Bronchial epithelial cell (primary cell): ENCODE data around the gene ASAP2. TPM values are rescaled to one million over a fixed set of nuclear protein-coding genes. Genes with fewer than 3 reads are reported as not detected.

Experiments used
- DNase-seq: peaks from one replicate; pipeline ENCODE4 v3.0.0-alpha.2; 2010; ENCODE audit warnings: low read depth
- FAIRE-seq: peaks from 2 replicates; lab custom pipeline; 2011; peaks lifted over from hg19 to GRCh38; lab: Jason Lieb, UNC
- H3K27me3 ChIP-seq: 2 replicates; pipeline ENCODE4 v1.5.1; 2011; ENCODE audit warnings: low read length; ENCODE audit not compliant: control insufficient read depth, insufficient read depth
- H3K36me3 ChIP-seq: 2 replicates; pipeline ENCODE4 v1.5.1; 2011; ENCODE audit warnings: low read length; ENCODE audit not compliant: control insufficient read depth, insufficient read depth
- H3K4me3 ChIP-seq: 2 replicates; pipeline ENCODE4 v1.5.1; 2011; ENCODE audit warnings: mild to moderate bottlenecking, low read depth, low read length, control low read depth
- CTCF ChIP-seq: IDR thresholded peaks from 2 replicates; pipeline ENCODE4 v1.5.1; 2011; ENCODE audit warnings: mild to moderate bottlenecking, moderate library complexity, low read length, control low read depth, inconsistent platforms; ENCODE audit not compliant: insufficient read depth, severe bottlenecking
- total RNA-seq: library from RNA; depleted of rRNA; stranded (reverse); fragments of >200 nt; gene quantifications from 2 replicates; pipeline ENCODE4 v1.2.1, GENCODE V29; 2014

The ASAP2 gene
- total RNA-seq, 1 donor from 2014 or later: 25.5 TPM

- no peaks in the 10 kb centered on the region for H3K36me3 ChIP-seq
- H3K4me3 ChIP-seq: no peak overlapping the region
- TF ChIP-seq CTCF: no peak
- no peak for DNase-seq
- no peaks in the 10 kb centered on the region for H3K27me3 ChIP-seq
- no peak for FAIRE-seq
Measured at GRCh38 chr2:9256570-9257043, 50.0 kb downstream of the ASAP2 start.

- no peak for TF ChIP-seq CTCF
- no peak overlapping the region for H3K4me3 ChIP-seq
- FAIRE-seq (no peak), DNase-seq (no peak)
- no peaks in the 10 kb centered on the region for H3K27me3 ChIP-seq
- no peaks in the 10 kb centered on the region for H3K36me3 ChIP-seq
Measured at GRCh38 chr2:9258501-9258900, 51.9 kb downstream of the ASAP2 start.

DNA sequence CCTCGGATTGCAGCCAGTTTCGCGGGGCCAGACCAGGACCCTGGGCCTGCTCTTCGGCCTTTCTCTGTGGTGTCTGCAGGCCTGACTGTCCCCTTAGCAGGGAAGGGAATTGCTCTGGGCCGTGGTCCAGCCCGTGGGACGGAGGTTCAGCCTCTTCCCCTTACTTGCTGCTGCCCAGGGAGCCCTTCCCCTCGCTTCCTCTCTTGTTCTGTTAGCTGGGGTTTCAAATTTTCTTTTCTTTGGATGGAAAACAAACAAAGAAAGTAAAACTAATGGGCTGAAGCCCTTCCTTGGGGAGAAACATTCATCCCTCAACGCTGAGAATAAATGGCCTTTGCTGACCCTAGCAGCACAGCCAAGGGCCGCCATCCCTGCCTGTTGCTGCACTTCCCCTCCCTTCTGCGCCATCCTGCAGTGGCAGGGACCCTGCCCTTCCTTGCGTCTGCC lies 52.4 kb downstream of the ASAP2 start:
- no peak for FAIRE-seq
- DNase-seq: no peak

GRCh38 chr2:9260464-9260918 lies 53.9 kb downstream of the ASAP2 start:
- no peak for TF ChIP-seq CTCF
- H3K27me3 ChIP-seq: no peaks in the 10 kb centered on the region
- FAIRE-seq (no peak), DNase-seq (no peak)
- H3K36me3 ChIP-seq: no peaks in the 10 kb centered on the region
- no peak overlapping the region for H3K4me3 ChIP-seq

More for the DNA sequence above, 52.4 kb downstream of the ASAP2 start:
- no peaks in the 10 kb centered on the region for H3K36me3 ChIP-seq
- TF ChIP-seq CTCF: no peak
- H3K27me3 ChIP-seq: no peaks in the 10 kb centered on the region
- no peak overlapping the region for H3K4me3 ChIP-seq

- FAIRE-seq: no peak
- TF ChIP-seq CTCF: no peak
- no peak overlapping the region for H3K4me3 ChIP-seq
- H3K27me3 ChIP-seq: no peaks in the 10 kb centered on the region
- peaks cover 2% of the 10 kb centered on the region for H3K36me3 ChIP-seq
- no peak for DNase-seq
Measured at GRCh38 chr2:9261231-9261883, 54.7 kb downstream of the ASAP2 start.
